HG03457 (cell line): Measurements from ENCODE around the gene RNF111.
"Not testable (repeated sequence)": the region's sequence is repeated elsewhere in the genome, so short reads cannot be mapped to it uniquely, and the experiment has no call there.

Experiments used
- ATAC-seq: cut with Tn5 transposase; IDR thresholded peaks from one replicate; pipeline ENCODE4 v1.9.1; 2021; ENCODE audit warnings: moderate number of reproducible peaks; ENCODE audit not compliant: unreplicated experiment

The RNF111 gene

GRCh38 chr15:58999694-59000093 is 12.2 kb downstream of the RNF111 start:
- ATAC-seq: no peak

GRCh38 chr15:59000251-59000650 is 12.8 kb downstream of the RNF111 start:
- not testable (repeated sequence) for ATAC-seq

- ATAC-seq: no peak
These were observed 14.5 kb downstream of the RNF111 start for GRCh38 chr15:59001946-59002345.

- no peak for ATAC-seq
These were observed 15.0 kb downstream of the RNF111 start for GRCh38 chr15:59002418-59002859.

GRCh38 chr15:59005579-59005978 is 18.1 kb downstream of the RNF111 start:
- ATAC-seq: no peak

GRCh38 chr15:59008086-59008485 is 20.6 kb downstream of the RNF111 start:
- no peak for ATAC-seq

- ATAC-seq: no peak
These were observed 23.9 kb downstream of the RNF111 start for GRCh38 chr15:59011262-59011952.

- no peak for ATAC-seq
These were observed 25.9 kb downstream of the RNF111 start for GRCh38 chr15:59013246-59013873.

- no peak for ATAC-seq
These were observed 26.6 kb downstream of the RNF111 start for GRCh38 chr15:59014068-59014467.

GRCh38 chr15:59017449-59017848 is 30.0 kb downstream of the RNF111 start:
- ATAC-seq: no peak

GRCh38 chr15:59018833-59019232 is 31.4 kb downstream of the RNF111 start:
- no peak for ATAC-seq

- no peak for ATAC-seq
These were observed 32.9 kb downstream of the RNF111 start for GRCh38 chr15:59020322-59020721.

- ATAC-seq: no peak
These were observed 34.7 kb downstream of the RNF111 start for GRCh38 chr15:59022188-59022587.

- no peak for ATAC-seq
These were observed 38.7 kb downstream of the RNF111 start for GRCh38 chr15:59026207-59026606.

GRCh38 chr15:59028387-59028955 is 41.0 kb downstream of the RNF111 start:
- no peak for ATAC-seq

GRCh38 chr15:59029554-59029953 is 42.1 kb downstream of the RNF111 start:
- no peak for ATAC-seq

- no peak for ATAC-seq
These were observed 47.7 kb downstream of the RNF111 start for GRCh38 chr15:59035201-59035600.

GRCh38 chr15:59039225-59039624 is 51.8 kb downstream of the RNF111 start:
- ATAC-seq: no peak

- ATAC-seq: no peak
These were observed 54.6 kb downstream of the RNF111 start for GRCh38 chr15:59042041-59042440.

GRCh38 chr15:59048897-59049296 is 61.4 kb downstream of the RNF111 start:
- no peak for ATAC-seq

- ATAC-seq: no peak
These were observed 64.7 kb downstream of the RNF111 start for GRCh38 chr15:59051873-59052861.
